Thyroid gland (tissue), 4 donors: ENCODE measurements around the gene YARS1.

Experiments used
- POLR2A ChIP-seq, 2 donors: fragments of 450-650 bp; IDR thresholded peaks; one replicate each; pipeline ENCODE4 v1.6.1; 2017; ENCODE audit warnings: antibody characterized with exemption in 2 of 2, mild to moderate bottlenecking in 2 of 2, moderate library complexity in 1 of 2
- TF ChIP-seq, protein P1 (sequence below), 6 experiments: fragments of 200-600 bp in 3 of 6; fragments of 450-650 bp in 3 of 6; sonication (generic) in 3 of 6; IDR thresholded peaks; one replicate each; pipeline ENCODE4 v1.5.1; 2016 to 2019; ENCODE audit warnings: antibody characterized with exemption in 6 of 6, mild to moderate bottlenecking in 2 of 6, inconsistent platforms in 1 of 6, moderate library complexity in 1 of 6

DNA sequence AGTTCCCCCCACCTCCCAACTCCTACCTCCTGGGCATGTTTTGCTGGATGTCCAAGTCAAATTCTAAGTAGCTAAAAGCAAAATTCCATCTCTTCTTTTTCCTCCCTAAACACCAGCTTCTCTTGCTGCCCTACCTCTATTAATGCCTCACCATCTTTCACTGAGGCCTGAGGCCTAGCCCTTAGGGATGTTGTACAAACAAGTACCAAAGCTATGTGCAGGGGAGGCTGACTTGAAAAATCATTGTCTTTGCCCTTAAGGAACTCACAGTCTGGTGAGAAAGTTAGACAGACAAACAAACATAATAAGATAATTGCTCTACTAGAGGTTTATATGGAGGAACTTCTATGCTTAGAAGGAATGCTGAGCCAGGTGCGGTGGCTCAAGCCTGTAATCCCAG lies 89.3 kb downstream of the YARS1 start:
- TF ChIP-seq POLR2A (IDR thresholded peaks at IDR 0.05): no peak
- TF ChIP-seq, protein P1, sequence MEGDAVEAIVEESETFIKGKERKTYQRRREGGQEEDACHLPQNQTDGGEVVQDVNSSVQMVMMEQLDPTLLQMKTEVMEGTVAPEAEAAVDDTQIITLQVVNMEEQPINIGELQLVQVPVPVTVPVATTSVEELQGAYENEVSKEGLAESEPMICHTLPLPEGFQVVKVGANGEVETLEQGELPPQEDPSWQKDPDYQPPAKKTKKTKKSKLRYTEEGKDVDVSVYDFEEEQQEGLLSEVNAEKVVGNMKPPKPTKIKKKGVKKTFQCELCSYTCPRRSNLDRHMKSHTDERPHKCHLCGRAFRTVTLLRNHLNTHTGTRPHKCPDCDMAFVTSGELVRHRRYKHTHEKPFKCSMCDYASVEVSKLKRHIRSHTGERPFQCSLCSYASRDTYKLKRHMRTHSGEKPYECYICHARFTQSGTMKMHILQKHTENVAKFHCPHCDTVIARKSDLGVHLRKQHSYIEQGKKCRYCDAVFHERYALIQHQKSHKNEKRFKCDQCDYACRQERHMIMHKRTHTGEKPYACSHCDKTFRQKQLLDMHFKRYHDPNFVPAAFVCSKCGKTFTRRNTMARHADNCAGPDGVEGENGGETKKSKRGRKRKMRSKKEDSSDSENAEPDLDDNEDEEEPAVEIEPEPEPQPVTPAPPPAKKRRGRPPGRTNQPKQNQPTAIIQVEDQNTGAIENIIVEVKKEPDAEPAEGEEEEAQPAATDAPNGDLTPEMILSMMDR (IDR thresholded peaks at IDR 0.05): no peak
